Stimulated activated CD4-positive, alpha-beta T cell treated with anti-CD3 and anti-CD28 coated beads, Interleukin-12 subunit alpha, Interleukin-12 subunit beta, amount 100 ng/mL, for 4 hours (primary cell): ENCODE results near the gene AHCY.
A peak's percentile ranks its signal among the peaks of the same experiment; 100 is the strongest.
"Not testable (repeated sequence)": the region's sequence is repeated elsewhere in the genome, so short reads cannot be mapped to it uniquely, and the experiment has no call there.

ENCODE experiments used
- DNase-seq: peaks from one replicate; pipeline ENCODE4 v3.0.0-alpha.2; 2020

AHCY gene

DNA sequence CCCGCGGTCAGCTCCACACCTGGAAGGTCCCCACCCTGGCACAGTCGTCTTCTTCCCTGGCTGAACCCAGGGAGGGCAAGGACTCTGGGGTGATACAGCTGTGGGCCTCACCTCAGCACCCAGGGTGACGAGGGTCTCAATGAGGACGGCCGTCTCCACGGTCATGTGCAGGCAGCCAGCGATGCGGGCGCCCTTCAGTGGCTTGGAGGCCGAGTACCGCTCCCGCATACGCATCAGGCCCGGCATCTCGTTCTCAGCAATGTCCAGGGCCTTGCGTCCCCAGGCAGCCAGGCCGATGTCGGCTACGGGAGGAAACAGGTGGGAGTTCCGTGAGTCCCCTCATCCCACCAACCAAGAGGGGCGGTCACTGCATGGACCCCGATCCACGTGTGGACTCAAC, 7.9 kb downstream of the AHCY start:
- no peak for DNase-seq

DNA sequence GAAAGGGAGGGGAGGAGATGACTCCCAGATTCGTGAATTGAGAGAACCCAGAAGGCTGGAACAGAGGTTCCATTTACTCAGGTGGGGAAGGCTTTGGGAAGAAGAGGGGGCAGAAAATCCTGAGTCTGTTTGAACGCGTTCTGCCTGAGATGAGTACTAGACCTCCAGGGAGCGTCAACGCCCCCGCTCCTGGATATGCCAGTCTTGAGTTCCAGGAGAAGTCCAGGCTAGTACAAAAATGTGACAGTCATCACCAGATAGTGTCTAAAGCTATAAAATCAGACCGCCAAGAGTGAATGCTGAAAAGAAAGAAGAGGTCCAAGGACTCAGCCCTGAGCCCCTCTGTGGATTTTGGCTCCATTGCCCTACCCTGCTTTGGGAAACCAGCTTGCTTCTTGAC, 8.6 kb downstream of the AHCY start:
- no peak for DNase-seq

DNA sequence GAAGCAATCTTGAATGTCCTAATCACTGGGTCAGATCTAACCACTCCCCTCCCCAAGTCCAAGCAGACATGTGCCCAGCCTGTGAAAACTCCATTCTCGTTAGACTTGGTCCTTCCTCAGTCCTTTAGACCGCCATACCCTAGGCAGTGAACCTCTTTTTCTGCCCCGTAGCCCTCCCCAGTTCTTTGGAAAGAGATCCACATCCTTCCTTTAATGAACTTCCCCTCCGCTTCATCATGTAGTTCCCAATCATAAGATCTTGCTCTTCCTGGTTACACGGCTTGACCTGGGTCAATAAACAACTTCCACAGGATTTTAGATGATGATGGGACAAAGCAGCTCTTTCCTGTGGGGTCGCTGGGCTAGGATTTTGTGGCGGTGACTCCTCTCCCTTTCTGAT, 9.6 kb downstream of the AHCY start:
- no peak for DNase-seq

DNA sequence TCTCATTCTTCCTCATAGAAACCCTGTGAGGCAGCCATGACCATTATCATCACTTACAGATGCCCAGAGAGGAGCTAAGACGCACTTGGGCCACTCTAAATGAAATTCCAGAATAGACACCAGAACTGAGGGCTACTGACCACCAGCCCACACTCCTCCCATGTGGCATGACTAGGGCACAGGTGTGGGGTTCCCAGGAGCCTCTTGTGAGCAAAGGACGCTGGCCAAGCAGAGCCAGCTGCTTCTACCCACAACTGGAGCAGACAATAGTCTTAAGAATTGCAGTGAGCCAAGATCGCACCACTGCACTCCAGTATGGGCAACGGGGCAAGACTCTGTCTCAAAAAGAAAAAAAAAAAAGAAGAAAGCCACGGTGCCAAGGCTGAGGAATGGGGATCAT, 10.0 kb downstream of the AHCY start:
- DNase-seq = no peak

DNA sequence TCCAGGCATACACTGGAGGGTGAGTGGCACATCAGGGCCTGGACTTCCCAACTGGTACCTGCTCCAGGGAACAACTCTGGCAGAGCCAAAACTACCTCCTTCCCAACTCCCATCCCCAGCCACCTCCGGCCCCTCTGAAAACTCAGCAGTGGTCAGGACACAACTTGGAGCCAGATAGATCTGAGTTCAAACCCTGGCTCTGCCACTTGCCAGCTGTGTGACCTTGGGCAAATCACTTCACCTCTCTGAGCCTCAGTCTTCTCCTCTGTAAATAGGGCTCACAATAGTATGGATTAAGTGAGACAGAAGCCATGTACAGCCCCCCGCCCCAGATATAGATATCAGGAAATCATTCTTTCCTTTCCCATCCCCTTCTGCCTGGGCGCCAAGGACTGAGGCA, 10.7 kb downstream of the AHCY start:
- DNase-seq = no peak

DNA sequence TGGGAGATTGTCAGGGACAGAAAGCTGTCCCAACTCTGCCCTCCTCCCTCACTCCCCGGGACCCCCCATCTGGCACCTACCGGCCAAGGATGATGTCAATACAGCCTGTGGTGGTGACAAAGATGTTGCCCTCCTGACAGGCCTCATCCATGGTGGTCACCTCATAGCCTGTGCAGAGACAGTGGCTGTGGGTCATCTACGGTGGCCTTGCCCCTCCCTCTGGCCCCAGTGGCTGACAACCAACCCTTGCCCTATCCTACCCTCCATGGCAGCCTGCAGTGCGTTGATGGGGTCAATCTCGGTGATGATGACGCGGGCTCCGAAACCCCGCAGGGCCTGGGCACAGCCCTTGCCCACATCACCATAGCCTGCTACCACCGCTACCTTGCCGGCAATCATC, 12.7 kb downstream of the AHCY start:
- no peak for DNase-seq

DNA sequence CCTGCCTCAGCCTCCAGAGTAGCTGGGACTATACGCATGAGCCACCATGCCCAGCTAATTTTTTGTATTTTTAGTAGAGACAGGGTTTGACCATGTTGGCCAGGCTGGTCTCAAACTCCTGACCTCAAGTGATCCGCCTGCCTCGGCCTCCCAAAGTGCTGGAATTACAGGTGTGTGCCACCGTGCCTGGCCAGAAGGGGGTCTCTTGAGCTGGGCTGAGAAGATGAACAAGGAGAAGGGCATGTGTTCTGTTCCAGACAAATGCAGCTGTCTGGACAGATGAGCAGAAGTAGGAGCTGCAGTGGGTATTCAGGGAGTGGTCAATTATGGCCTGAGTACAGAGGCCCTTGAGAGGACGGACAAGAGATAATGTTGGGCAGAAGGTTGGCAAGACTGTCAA, 15.7 kb downstream of the AHCY start:
- not testable (repeated sequence) for DNase-seq

DNA sequence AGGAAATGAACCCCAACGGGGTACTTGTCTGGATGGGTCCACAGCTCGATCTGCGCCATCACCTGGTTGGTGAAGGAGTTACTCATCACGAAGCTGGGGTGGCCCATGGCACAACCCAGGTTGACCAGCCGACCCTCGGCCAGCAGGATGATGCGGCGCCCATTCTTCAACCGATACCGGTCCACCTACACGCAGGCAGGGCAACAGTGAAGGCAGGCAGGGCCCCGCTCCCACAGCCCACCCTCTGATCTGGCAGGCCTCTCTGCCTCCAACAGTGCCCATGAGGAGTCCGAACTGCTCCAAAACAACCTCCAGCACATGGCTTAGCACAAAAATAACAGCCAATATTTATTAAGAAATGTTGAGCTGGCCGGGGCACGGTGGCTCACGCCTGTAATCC, 17.7 kb downstream of the AHCY start:
- DNase-seq = no peak

DNA sequence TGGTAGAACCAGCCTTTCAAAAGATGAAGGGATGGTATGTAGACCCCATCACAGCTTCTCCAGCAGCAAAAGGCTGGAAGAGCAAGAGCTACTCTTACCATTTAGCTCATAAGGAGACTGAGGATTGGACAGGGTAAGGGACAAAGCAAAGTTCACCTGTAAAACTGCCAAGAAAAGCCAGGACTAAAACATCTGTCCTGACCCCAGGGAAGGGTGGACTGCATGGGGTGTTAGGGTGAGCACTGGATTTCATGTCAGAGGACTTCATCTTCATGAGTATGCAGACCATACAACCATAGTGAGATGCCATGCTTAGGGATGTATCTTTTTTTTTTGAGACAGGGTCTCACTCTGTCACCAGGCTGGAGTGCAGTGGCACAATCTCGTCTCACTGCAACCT, 19.3 kb downstream of the AHCY start:
- no peak for DNase-seq

DNA sequence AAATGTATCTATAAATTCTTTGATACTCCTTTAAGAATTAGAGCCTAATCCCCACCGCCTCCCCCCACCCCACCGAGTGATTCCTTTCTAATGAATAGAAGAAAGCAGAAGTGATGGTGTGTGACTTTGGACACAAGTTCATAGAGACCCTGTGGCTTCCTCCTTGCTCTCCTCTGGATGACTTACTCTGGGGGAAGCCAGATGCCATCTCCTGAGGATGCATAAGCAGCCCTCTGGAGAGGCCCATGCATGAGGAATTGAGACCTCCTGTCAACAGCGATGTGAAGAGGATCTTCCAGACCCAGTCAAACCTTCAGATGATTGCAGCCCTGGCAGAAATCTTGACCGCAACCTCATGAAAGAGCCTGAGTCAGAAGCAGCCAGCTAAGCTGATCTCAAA, 21.1 kb downstream of the AHCY start:
- DNase-seq = no peak

DNA sequence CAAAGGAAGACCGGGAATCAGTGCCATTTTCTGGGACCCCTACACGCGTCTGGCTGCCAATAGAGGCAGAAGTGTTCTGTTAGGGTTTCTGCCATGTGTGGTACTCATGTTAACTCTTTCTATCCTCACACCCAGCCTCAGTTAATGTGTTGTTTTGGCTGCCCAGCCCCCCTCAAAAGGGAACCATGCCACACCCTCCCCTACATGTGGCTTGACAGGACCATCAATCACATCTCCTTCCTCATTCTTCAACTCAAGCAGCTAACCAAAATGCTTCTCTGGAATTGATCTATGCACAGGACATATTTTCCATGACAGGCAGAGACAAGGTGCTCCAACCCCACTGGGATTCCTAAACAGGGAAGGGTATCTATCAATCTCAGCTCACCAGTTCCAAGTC, 22.0 kb downstream of the AHCY start:
- no peak for DNase-seq

DNA sequence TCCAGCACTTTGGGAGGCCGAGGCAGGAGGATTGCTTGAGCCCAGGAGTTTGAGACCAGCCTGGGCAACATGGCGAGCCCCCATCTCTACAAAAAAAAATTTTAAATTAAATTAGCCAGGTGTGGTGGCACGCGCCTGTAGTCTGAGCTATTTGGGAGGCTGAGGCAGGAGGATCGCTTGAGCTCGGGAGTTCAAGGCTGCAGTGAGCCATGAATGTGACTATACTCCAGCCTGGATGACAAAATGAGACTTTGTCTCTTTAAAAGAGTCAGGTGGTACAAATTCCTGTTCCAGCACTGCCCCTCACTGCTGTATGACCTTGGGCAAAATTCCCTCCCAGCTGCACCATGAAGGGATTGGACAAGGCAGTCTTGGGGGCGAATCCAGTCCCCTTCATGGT, 28.5 kb downstream of the AHCY start:
- DNase-seq = no peak

DNA sequence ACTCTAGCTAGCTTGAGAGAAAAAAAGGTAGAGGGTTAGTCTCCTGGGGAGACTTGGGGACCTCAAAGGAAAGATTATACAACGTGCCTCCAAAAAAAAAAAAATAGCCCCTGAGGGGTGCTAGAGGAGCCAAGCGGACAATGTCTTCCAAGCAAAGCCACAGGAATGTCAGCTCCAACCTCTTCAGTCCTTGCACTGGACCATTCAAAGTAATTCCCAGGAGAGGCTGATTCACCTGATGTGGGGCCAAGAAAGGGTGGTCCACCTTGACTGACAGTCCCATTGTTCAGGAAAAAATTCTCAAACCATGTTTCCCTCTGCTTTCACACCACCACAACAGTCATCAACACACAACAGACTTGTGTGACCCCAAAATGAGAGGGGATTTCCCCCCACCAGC, 31.2 kb downstream of the AHCY start:
- DNase-seq = no peak

DNA sequence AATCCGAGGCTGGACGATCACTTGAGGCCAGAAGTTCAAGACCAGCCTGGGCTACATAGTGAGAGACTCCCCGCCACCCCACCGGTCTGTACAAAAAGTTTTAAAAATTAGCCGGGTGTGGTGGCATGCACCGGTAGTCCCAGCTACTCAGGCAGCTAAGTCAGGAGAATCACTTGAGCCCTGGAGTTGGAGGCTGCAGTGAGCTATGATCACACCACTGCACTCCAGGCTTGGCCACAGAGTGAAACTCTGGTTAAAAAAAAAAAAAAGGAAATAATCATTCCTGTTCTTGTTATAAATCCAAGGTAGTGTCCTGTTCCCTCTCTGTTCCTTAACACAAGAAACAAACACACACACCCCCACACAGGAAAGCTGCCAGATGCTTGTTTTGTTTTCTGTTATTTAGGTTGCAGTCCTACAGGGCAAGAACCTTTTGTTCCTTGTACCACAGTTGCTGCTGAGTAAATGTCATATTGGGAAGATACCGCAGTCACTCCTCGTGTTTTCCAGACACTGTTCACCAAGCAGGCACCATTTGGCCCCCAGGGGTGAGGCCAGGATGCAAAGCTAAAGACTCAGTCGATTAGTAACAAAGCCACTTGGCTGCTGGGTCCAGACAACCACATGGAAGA, 33.0 kb downstream of the AHCY start:
- DNase-seq = no peak

DNA sequence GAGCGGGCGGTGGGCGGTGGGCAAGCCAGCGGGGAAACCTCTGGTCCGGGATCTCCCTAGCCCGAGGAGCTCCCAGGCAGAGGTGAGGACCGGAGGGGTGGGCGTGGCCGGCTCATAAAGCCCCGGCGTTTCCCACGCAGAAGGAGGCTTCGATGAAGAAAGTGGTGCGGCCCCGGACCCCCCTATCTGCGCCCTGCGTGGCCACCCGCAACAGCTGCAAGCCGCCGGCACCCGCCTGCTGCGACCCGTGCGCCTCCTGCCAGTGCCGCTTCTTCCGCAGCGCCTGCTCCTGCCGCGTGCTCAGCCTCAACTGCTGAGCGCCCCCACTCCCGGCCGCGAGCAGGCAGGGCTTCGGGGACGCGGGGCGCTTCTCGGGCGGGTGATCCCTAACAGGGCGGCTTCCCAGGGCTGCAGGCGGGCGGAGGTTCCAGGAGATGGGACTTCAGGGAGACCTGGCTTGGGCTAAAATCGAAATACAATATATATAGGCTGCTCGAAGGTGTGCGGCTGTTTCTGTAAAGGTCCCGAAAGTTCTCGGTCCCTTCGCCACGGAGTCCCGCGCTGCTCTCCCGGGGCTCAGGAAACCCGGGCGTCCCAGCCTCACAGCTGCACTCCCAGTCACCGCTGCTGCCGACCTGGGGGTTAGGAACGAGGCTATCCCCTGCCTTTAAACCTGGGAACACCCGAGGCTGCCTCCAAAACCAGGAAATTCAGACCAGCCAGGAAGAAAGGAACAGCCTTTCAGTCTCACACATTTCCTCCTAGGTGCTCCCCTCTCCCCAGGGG, 34.1 kb downstream of the AHCY start:
- DNase-seq = peak; percentile 32

DNA sequence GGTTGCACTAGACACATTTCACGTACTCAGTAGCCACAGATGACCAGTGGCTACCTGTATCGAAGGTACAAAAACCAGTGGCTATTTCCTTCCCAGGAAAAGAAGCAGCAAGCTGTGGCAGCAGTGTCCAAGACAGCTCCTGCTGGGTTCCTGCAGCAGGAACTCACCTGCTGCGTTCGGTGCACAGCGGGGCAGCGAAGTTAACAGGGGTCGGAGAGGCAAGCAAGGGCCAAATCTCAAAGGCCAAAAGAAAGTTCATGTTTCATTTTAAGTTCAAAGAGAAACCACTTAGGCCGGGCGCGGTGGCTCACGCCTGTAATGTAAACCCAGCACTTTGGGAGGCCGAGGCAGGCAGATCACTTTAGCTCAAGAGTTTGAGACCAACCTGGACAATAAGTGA, 35.0 kb downstream of the AHCY start:
- no peak for DNase-seq

DNA sequence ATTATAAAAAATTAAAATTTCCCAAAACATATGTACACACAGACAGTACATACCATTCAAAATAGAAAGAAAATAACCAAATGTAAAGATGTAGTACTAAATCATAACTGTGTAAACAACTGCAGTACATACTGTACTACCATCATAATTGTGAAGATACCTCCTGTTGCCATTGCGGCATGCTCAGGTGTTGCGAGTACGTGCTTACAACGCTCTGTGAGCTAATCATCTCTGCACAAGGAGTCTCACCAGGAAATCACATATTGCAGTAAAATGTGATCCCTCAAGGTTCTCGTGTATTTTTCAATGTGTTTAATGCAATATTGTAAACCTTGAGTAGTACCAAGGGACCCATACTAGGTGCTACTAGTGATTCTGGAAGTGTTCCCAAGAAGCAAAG, 39.0 kb downstream of the AHCY start:
- no peak for DNase-seq

DNA sequence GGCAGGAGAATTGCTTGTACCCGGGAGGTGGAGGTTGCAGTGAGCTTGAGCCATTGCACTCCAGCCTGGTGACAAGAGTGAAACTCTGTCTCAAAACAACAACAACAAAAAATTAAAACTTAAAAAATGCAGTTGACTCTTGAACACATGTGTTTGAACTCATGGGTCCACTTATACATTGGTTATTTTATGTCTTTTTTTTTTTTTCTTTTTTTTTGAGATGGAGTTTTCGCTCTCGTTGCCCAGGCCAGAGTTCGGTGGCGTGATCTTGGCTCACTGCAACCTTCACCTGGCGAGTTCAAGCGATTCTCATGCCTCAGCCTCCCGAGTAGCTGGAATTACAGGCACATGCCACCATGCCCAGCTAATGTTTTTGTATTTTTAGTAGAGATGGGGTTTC, 39.7 kb downstream of the AHCY start:
- not testable (repeated sequence) for DNase-seq

DNA sequence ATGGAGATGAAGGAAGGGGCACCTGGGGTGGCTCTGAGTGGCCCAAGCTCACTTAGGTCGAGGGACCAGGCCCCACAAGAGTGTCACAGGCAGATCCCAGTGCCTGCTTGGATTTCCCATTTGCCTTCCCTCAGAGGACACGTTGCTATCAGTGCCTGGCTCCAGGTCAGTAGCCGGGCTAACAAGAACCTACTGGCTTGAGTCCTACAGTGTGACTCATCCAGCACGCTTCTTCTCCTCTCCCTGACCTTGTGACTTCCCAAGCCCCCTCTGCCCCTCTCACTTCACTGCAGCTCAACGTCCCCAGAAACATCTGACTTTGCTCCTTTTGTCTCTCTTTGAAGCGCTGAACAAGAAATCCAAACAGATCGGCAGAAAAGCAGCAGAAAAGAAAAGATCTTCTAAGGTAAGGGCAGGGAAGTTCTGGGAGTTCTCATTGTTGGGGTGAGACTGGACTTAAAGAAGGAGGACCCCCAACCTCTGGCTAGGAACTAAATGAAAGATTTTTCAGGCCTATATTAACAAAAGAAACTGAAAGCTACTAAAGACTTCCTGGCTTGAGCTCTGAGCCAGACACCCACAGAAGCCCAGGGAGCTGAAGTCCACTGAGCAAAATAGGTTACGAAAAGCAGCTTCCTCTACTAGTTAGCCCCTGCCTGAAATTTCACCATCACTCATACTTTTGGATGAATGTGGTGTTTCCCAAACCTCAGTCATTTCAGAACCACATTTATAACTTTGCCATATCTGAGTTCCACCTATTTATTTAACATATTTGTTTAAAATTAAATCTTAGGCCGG, 40.5 kb downstream of the AHCY start:
- DNase-seq = no peak

DNA sequence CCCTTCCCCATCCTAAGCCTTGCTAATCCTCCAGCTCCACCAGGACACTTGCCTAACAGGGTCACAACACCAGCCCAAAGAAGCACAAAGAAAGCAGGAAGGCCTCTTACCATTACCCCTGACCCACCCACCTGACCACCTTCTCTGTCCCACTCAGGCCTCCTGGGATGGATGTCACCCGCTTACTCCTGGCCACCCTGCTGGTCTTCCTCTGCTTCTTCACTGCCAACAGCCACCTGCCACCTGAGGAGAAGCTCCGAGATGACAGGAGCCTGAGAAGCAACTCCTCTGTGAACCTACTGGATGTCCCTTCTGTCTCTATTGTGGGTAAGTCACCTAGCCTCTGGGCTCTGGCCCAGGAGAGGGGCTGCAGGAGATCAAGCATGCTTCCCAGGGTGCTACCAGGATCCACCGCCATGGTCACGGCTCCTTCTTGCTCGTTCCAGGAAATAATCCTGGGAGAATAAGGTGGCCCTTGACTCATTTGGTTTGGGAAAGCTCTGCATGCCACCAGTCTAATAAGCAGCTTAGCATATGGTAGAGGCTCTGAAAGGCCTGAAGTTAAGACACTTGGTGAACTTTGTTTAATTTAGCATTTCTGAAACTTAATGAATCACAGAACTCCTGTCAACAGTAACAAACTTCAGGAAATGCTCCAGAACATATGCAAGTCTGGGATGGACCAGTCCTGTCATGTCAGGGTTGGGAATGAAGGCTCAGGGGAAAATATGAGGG, 42.8 kb downstream of the AHCY start:
- no peak for DNase-seq

DNA sequence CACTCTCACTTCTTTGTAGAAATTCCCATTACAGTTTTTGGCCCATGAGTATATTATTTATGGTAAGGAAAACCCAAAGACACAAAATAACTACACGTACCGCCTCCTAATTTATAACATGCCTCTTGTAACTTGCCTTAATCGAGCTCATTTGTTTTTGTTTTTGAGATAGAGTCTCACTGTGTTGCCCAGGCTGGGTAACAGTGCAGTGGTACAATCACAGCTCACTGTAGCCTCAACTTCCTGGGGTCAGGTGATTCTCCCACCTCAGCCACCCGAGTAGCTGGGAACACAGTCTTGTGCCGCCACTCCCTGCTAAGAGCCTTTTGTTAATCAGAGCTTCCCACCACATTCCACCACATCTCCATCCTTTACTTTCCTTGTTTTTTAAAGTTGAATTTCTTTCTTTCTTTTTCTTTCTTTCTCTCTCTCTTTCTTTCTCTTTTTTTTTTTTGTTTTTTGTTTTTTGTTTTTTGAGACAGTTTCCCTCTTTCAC, 46.5 kb downstream of the AHCY start:
- DNase-seq = no peak

DNA sequence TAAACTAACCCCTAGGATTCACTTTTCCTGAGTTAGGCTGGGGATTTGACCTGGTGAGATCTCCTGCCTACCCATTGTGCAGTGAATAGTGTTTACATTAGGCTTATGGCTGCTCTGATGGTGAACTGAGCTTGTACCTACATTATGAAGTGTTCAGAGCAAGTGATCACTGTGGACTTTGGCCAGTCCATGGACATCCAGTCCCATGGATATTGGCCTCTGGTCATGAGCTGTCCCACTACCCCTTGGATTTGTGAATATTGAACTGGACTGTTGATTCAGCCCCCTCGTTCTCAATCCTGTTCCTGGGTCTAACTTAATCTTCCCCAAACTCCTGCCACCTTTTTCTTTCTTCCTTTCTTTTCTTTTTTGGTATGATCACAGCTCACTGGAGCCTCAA, 48.2 kb downstream of the AHCY start:
- no peak for DNase-seq

DNA sequence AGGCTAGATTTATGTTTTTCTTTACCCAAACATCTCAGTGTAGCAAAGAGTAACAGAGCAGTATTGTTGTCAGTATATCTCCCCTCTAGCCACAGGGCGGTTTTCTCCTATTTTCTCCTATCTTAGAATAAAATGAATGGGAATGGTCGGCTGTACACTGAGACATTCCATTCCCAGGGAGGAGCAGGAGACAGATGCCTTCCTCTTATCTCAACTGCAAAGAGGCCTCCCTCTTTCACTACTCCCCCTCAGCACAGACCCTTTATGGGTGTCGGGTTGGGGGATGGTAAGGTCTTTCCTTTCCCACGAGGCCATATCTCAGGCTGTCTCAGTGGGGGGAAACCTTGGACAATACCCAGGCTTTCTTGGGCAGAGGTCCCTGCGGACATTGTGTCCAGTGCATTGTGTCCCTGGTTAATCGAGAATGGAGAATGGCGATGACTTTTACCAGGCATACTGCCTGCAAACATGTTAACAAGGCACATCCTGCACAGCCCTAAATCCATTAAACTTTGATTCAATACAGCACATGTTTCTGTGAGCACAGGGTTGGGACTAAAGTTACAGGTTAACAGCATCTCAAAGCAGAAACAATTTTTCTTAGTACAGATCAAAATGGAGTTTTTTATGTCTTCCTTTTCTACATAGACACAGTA, 50.6 kb downstream of the AHCY start:
- DNase-seq = not testable (repeated sequence)
